GM23248 (cell line): ENCODE results near the gene PCNX4. TPM values are rescaled to one million over a fixed set of nuclear protein-coding genes. Genes with fewer than 3 reads are reported as not detected.
A peak's percentile ranks its signal among the peaks of the same experiment; 100 is the strongest.

Experiments
- DNase-seq: peaks from one replicate; pipeline ENCODE4 v3.0.0-alpha.2; 2015
- H2AFZ ChIP-seq: fragments of 200-600 bp; sonication (generic); 2 replicates; pipeline ENCODE4 v1.6.1; 2016; ENCODE audit warnings: antibody characterized with exemption
- H3F3A ChIP-seq: fragments of 200-600 bp; sonication (generic); 2 replicates; pipeline ENCODE4 v1.6.1; 2016; ENCODE audit warnings: mild to moderate bottlenecking, antibody characterized with exemption, mixed run types; ENCODE audit not compliant: insufficient read depth
- H3K27ac ChIP-seq: fragments of 200-600 bp; sonication (generic); 2 replicates; pipeline ENCODE4 v1.5.1; 2016; ENCODE audit warnings: mild to moderate bottlenecking
- H3K27me3 ChIP-seq: fragments of 200-600 bp; sonication (generic); replicated peaks from 2 replicates; pipeline ENCODE4 v1.6.1; 2016; ENCODE audit warnings: mild to moderate bottlenecking; ENCODE audit not compliant: insufficient read depth
- H3K36me3 ChIP-seq: fragments of 200-600 bp; sonication (generic); 2 replicates; pipeline ENCODE4 v1.6.1; 2016; ENCODE audit warnings: low read depth, mild to moderate bottlenecking
- H3K4me1 ChIP-seq: fragments of 200-600 bp; sonication (generic); 2 replicates; pipeline ENCODE4 v1.6.1; 2016; ENCODE audit warnings: mild to moderate bottlenecking; ENCODE audit not compliant: insufficient read depth
- H3K4me2 ChIP-seq: fragments of 200-600 bp; sonication (generic); one replicate; pipeline ENCODE4 v1.6.1; 2016; ENCODE audit warnings: mild to moderate bottlenecking; ENCODE audit not compliant: unreplicated experiment
- H3K4me3 ChIP-seq: fragments of 200-600 bp; sonication (generic); 2 replicates; pipeline ENCODE4 v1.5.1; 2016; ENCODE audit warnings: mild to moderate bottlenecking
- H3K79me2 ChIP-seq: fragments of 200-600 bp; sonication (generic); 2 replicates; pipeline ENCODE4 v1.6.1; 2016; ENCODE audit warnings: mild to moderate bottlenecking; ENCODE audit not compliant: insufficient read depth
- H3K9ac ChIP-seq: fragments of 200-600 bp; sonication (generic); 2 replicates; pipeline ENCODE4 v1.6.1; 2016; ENCODE audit warnings: mild to moderate bottlenecking
- H3K9me2 ChIP-seq: fragments of 200-600 bp; sonication (generic); 2 replicates; pipeline ENCODE4 v1.6.1; 2016; ENCODE audit warnings: mixed run types, mild to moderate bottlenecking, moderate library complexity; ENCODE audit not compliant: insufficient read depth
- H3K9me3 ChIP-seq: fragments of 200-600 bp; sonication (generic); one replicate; pipeline ENCODE4 v1.6.1; 2017; ENCODE audit warnings: low read depth
- H4K20me1 ChIP-seq: fragments of 200-600 bp; sonication (generic); 2 replicates; pipeline ENCODE4 v1.6.0; 2016; ENCODE audit not compliant: insufficient read depth
- EZH2 ChIP-seq: fragments of 200-600 bp; sonication (generic); IDR thresholded peaks from 2 replicates; pipeline ENCODE4 v1.6.1; 2018; ENCODE audit warnings: antibody characterized with exemption, mild to moderate bottlenecking; ENCODE audit not compliant: insufficient read depth, poor library complexity, severe bottlenecking
- EZH2phosphoT487 ChIP-seq: fragments of 200-600 bp; sonication (generic); IDR thresholded peaks from 2 replicates; pipeline ENCODE4 v1.6.1; 2018; ENCODE audit warnings: antibody characterized with exemption, moderate library complexity, mild to moderate bottlenecking, low read depth; ENCODE audit not compliant: insufficient read depth
- WGBS, 2 experiments: methylation state at CpG; one replicate each; pipeline ENCODE4 v1.1.6; 2015 to 2017; ENCODE audit warnings: low lambda C conversion rate in 2 of 2, low coverage in 1 of 2; ENCODE audit errors: missing lambda C conversion rate in 2 of 2; 5-methylcytosine and 5-hydroxymethylcytosine counted together
- in situ Hi-C: fragments of 300-500 bp; cut with MboI; formaldehyde crosslinking; loops from 2 replicates; pipeline ENCODE4 v1.15.0; 2020
- polyA plus RNA-seq: library from polyadenylated mRNA; unstranded; fragments of >200 nt; fragmentation: Nextera tagmentation; extraction: Ambion mirVana; gene quantifications from 2 replicates; pipeline ENCODE4 v1.2.1, GENCODE V29; 2016
- total RNA-seq: library from RNA; depleted of rRNA; stranded (reverse); fragments of >200 nt; shearing (Covaris generic); gene quantifications from 2 replicates; pipeline ENCODE4 v1.2.3, GENCODE V29; 2014

PCNX4 gene
- total and polyA plus RNA-seq, 2 experiments from 2014 or later, result 39.4 to 44.3 TPM

DNA sequence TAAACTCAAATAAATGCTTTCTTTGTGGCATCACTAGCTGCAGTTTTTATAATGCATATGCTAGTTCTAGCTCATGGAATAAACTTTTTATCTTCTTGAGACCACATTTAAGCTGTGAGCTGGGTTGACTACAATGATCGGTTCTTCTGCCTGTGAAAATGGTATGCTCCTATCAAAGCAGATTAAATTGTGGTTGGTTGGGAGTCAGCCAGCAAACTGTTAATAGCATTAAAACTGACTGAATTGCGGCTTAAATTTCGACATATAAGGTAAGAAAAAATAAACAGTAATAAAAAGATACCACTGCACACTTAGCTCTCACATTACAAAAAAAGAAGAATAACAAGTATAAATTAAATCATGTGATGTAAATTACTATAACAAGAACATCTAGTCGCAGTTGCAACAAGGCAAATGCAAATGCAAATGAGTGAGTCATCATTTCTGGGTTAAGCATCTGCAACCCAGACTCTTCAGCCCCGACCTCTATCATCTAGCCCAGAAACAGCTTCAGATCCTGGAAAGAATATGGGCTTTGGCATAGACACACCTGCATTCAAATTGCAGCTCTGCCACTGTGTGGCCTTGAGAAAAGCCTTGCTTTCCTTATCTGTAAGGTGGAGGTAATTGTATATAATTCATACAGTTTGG lies 93.3 kb downstream of the PCNX4 start:
- Histone ChIP-seq H3K27ac (no peak overlapping the region), H3K79me2 (no peaks in the 10 kb centered on the region), H3K27me3 (no peaks in the 10 kb centered on the region), H3F3A (no peaks in the 10 kb centered on the region), H4K20me1 (no peaks in the 10 kb centered on the region), H3K4me2 (no peak overlapping the region), H3K4me1 (peaks cover 7% of the 10 kb centered on the region; the same call in 1 of the 2 replicates), H3K9me2 (no peaks in the 10 kb centered on the region), H3K4me3 (no peak overlapping the region), H3K9ac (no peak overlapping the region), H3K36me3 (no peaks in the 10 kb centered on the region), H2AFZ (no peak overlapping the region), H3K9me3 (no peaks in the 10 kb centered on the region)
- DNase-seq, result peak; percentile 22
- TF ChIP-seq EZH2phosphoT487, result no peak
- TF ChIP-seq EZH2, result no peak
- in situ Hi-C loops, result loop anchor here (5.0 to 25.0 kb wide), 3 partner anchors 120 to 548 kb away; no protein-coding TSS in a partner anchor
- WGBS, 2 experiments, result 9 to 15% methylated on average over 5 of the region's 5 CpGs

DNA sequence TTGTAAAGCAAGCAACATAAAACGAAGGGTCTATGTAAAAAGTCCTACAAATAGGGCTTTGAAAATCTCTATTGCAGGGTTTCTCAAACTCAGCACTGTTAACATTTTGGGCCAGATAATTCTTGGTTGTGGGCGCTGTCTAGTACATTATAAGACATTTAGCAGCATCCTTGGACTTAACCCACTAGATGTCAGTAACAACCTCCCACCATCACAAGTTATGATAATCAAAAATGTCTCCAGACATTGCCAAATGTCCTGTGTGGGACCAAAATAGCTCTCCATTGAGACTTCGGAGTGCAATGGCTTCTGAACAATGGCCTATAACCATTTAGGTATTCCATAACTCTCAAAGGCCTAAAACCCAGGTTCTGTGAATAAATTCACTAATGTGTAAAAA lies 96.4 kb downstream of the PCNX4 start:
- in situ Hi-C loops, result loop anchor here (10.0 to 25.0 kb wide), 2 partner anchors 123 to 551 kb away; no protein-coding TSS in a partner anchor
- Histone ChIP-seq H3K9me3 (no peaks in the 10 kb centered on the region), H3K27me3 (no peaks in the 10 kb centered on the region), H3K79me2 (no peaks in the 10 kb centered on the region), H3K9me2 (no peaks in the 10 kb centered on the region), H3K4me2 (no peak overlapping the region), H3K9ac (no peak overlapping the region), H2AFZ (no peak overlapping the region), H3K36me3 (no peaks in the 10 kb centered on the region), H3F3A (no peaks in the 10 kb centered on the region), H3K4me1 (peaks cover 6% of the 10 kb centered on the region; the same call in 1 of the 2 replicates), H3K27ac (no peak overlapping the region), H3K4me3 (no peak overlapping the region), H4K20me1 (no peaks in the 10 kb centered on the region)
- no peak for DNase-seq
- TF ChIP-seq EZH2phosphoT487 (no peak), EZH2 (no peak)
- WGBS, 2 experiments, result 45 to 50% methylated on average over 3 of the region's 3 CpGs

DNA sequence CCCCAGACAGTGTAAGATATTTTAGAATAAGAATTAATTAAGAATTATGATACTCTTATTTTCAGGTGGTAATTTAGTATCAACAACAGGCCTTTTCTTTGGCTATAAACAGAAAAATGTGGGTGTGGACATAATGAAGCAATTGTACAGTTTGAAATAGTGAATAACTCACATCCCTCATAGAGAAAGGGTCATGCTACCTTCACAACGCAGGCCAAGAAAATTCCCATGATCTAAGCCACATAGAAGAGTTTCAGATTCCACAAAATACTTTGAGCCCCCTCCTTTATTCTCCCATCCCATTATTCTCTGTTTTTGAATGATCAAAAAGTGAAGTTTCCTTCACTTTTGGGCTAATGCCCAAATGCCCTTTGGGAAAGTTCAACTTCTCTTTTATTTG lies 97.0 kb downstream of the PCNX4 start:
- in situ Hi-C loops, result loop anchor here (10.0 to 25.0 kb wide), 2 partner anchors 124 to 551 kb away; no protein-coding TSS in a partner anchor
- no peak overlapping the region for H3K9ac ChIP-seq
- no peaks in the 10 kb centered on the region for H3K9me2 ChIP-seq
- DNase-seq, result no peak
- no peaks in the 10 kb centered on the region for H3K27me3 ChIP-seq
- no peak overlapping the region for H2AFZ ChIP-seq
- H3K4me2 ChIP-seq, result no peak overlapping the region
- TF ChIP-seq EZH2 (no peak), EZH2phosphoT487 (no peak)
- H3K9me3 ChIP-seq, result no peaks in the 10 kb centered on the region
- no peaks in the 10 kb centered on the region for H3K79me2 ChIP-seq
- no peaks in the 10 kb centered on the region for H3K36me3 ChIP-seq
- no peak overlapping the region for H3K4me3 ChIP-seq
- WGBS, 2 experiments, result 71 to 75% methylated on average over 1 of the region's 1 CpG
- peaks cover 6% of the 10 kb centered on the region; the same call in 1 of the 2 replicates for H3K4me1 ChIP-seq
- no peaks in the 10 kb centered on the region for H4K20me1 ChIP-seq
- H3K27ac ChIP-seq, result no peak overlapping the region
- H3F3A ChIP-seq, result no peaks in the 10 kb centered on the region

DNA sequence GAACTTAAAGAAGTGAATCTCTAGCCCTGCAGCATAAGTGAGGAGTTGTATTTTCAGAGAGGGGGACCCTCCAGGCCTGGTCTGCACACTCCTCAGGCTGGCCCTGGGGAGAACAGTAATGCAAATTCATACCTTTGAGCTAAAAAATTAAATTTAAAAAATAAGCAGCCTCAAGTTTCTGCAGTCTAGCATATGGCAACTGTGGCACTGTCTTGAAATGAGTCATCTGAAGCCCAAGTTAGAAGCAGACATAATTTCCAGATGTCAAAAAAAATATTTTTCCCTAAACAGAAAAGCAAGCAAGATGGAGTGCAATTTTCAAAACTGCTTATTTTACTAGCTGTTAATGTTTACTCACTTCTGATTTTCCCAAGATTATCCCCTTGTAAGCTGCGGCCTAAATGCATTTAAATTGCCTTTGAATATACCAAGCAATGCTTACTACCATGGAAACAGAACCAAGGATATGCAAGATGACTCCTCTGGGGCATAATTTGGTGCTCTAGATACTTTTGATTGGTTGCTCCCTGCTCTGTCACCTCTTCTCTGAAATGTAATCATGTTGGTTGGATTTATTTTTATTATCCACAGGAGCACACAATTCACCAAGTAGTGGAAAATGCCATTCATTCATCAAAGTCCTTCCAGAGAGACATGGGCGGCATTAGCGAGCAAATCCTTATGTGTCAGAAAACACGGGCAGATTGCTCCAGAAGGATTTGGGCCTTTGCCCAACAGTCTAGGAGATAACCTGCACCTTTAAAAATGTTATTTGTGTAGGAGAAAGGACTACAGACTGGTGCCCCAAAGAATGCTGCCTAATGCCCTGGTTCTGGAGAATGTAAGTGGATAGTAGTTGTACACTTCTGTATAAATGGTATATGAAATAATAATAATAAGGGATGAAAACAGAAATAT lies 98.5 kb downstream of the PCNX4 start:
- Histone ChIP-seq H3K27ac (no peak overlapping the region), H3K79me2 (no peaks in the 10 kb centered on the region), H3K36me3 (no peaks in the 10 kb centered on the region), H3K9me2 (no peaks in the 10 kb centered on the region), H3K4me2 (no peak overlapping the region), H4K20me1 (no peaks in the 10 kb centered on the region), H3K9ac (no peak overlapping the region), H3K4me3 (no peak overlapping the region), H3F3A (no peaks in the 10 kb centered on the region), H3K27me3 (no peaks in the 10 kb centered on the region), H3K9me3 (no peaks in the 10 kb centered on the region), H3K4me1 (no peaks in the 10 kb centered on the region), H2AFZ (no peak overlapping the region)
- peak; percentile 30 for DNase-seq
- 54 to 61% methylated on average over 4 of the region's 4 CpGs for WGBS, 2 experiments
- TF ChIP-seq EZH2 (no peak), EZH2phosphoT487 (no peak)
- in situ Hi-C loops, result loop anchor here (10.0 to 25.0 kb wide), 2 partner anchors 125 to 553 kb away; no protein-coding TSS in a partner anchor
